B cell (primary cell): ENCODE data around the gene RIBC1.

ENCODE experiments used
- EZH2 ChIP-seq: IDR thresholded peaks from 2 replicates; pipeline ENCODE4 v1.6.1; 2012; ENCODE audit warnings: borderline replicate concordance, low read depth, mild to moderate bottlenecking, moderate library complexity, low read length; ENCODE audit not compliant: insufficient read depth, poor library complexity, severe bottlenecking
- TF ChIP-seq, protein P1 (sequence below): fragments of 200-600 bp; IDR thresholded peaks from one replicate; pipeline ENCODE4 v1.8.0; 2022; ENCODE audit warnings: antibody characterized with exemption, mild to moderate bottlenecking

DNA sequence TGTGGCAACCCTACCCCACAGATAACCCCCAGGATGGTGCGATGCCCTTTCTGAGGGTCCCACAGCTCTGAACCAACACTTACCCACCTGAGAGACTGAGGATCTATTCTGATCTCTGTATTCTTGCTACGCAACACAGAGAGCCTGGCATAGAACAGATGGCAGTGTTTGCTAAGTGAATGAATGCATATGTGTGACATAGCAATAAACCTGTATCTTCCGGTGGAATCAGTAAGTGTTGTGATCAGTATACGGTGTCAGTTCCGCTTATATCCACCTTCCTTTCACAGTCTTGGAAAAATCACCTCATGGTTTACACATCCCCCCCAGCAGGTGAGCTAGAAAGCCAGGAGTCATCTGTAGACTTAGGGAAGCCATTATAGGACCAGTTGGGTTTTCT lies 17.4 kb downstream of the RIBC1 start:
- TF ChIP-seq, protein P1, sequence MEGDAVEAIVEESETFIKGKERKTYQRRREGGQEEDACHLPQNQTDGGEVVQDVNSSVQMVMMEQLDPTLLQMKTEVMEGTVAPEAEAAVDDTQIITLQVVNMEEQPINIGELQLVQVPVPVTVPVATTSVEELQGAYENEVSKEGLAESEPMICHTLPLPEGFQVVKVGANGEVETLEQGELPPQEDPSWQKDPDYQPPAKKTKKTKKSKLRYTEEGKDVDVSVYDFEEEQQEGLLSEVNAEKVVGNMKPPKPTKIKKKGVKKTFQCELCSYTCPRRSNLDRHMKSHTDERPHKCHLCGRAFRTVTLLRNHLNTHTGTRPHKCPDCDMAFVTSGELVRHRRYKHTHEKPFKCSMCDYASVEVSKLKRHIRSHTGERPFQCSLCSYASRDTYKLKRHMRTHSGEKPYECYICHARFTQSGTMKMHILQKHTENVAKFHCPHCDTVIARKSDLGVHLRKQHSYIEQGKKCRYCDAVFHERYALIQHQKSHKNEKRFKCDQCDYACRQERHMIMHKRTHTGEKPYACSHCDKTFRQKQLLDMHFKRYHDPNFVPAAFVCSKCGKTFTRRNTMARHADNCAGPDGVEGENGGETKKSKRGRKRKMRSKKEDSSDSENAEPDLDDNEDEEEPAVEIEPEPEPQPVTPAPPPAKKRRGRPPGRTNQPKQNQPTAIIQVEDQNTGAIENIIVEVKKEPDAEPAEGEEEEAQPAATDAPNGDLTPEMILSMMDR = no peak
- TF ChIP-seq EZH2 = no peak
